HG02973 (cell line): Measurements from ENCODE around the gene PZP.
"Not testable (repeated sequence)": the region's sequence is repeated elsewhere in the genome, so short reads cannot be mapped to it uniquely, and the experiment has no call there.

ENCODE experiments used
- ATAC-seq: cut with Tn5 transposase; IDR thresholded peaks from one replicate; pipeline ENCODE4 v1.9.1; 2021; ENCODE audit warnings: moderate library complexity; ENCODE audit not compliant: unreplicated experiment

PZP gene

DNA sequence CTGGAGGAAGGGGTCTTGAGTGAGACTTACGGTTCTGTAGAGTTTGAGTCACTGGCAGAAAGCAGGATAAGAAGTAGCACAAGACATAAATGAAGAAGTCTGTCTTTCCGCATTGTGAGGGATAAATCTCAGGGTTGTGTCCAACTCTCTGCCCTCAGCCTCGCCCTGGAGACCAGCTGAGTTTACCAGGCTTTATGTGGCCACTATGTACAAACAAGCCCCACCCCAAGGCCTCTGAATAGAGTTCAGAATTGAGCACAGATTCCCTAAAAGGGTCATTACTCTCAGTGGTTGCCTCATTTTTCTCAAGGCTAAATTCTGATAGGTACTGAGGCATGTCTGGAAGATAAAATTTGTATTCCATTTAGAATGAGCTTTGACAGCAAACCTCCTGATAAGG, at the start of gene PZP:
Gene PZP, minus strand, starts transcription at position 167 of the 400 bp plus-strand sequence. Its CDS starts 54 bp downstream, at position 113.
- ATAC-seq: no peak

DNA sequence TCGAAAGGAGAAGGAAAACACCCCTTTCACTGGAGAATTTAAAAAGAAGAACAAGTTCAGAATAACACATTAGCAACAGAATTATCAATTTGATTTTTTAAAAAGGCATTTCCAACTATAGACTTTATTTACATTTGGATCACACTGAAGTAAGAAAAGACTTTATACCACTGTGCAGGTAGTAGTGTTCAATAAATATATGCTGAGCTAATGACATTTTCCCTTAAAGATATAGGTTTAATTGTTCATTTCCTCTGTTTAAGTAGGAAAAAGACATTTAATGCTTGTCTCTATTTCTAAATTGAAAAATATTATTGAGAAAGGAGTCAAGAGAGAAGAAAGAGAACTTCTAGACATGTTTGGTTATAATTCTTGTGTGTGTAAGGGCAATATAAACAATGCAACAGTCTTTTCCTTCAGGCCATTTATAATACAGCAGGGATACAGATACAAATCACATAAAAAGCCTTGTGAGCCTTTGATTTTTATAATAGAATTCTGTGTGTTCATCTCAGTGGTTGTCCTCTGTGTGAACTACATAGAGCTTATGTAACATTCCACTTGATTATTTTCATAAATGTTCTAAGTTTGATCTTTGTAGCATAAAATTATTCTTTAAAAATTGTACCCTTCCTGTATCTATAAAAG, 48.7 kb upstream of the PZP start:
- no peak for ATAC-seq

DNA sequence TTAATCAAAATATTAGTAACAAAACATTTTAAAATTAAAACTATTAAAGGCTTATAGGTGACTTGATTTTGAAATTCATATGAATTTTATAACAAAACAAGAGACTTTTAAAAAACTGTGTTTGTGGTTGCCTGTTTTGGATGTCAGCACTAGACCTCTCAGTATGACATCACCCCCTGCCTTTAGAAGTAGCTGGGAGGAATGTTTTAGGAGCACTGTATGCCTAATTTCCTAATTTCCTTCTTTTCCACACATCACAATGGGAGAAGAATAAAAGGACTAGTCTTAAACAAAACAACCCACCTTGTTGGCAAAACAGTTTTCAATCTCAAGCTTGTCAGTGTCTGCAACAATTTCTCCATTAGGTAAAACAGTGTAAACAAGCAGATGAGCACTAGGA, 48.1 kb upstream of the PZP start:
- ATAC-seq: no peak

DNA sequence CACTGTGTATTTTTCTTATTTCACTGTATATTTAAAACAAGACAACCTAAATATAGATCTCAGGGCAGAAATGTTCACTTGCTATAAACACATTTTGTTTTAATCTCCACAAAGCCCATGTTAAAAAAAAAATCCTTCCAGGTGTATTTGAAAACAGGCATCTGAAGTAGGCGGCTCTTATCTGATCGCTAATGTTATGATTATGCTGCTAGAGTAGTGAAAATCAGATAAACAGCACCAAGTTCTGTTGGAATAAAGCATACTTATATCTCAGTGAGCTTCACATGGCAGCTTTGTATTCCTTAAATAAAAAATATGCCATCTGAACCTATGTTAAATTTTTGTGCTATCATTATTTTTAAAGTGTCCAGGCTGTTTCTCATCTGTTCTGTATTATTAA, 47.6 kb upstream of the PZP start:
- no peak for ATAC-seq

DNA sequence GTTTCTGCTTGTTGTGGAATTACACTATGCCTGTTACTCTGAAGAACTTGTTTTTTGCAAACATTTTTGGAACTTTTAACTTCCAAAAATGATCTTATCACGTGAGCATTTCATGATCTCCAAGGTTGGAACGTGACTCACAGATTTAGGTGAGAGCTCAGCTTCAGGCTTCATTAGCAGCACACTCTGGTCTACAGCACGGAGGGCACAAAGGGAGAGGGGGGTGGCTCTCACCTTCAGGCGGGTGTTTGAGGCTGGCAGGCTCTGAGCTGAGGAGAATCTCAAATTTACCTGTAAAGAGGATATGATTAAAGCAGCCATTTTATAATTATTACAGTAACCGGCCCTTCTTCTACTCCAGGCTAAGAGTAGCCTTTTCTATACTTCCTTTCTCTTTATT, 45.3 kb upstream of the PZP start:
- ATAC-seq: no peak

DNA sequence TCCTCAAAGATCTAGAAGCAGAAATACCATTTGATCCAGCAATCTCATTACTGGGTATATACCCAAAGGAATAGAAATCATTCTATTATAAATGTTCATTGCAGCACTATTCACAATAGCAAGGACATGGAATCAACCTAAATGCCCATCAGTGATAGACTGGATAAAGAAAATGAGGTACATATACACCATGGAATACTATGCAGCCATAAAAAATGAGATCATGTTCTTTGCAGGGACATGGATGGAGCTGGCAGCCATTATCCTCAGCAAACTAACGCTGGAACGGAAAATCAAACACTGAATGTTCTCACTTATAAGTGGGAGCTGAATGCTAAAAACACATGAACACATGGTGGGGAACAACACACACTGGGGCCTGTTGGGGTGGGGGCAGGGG, 44.6 kb upstream of the PZP start:
- ATAC-seq: not testable (repeated sequence)

DNA sequence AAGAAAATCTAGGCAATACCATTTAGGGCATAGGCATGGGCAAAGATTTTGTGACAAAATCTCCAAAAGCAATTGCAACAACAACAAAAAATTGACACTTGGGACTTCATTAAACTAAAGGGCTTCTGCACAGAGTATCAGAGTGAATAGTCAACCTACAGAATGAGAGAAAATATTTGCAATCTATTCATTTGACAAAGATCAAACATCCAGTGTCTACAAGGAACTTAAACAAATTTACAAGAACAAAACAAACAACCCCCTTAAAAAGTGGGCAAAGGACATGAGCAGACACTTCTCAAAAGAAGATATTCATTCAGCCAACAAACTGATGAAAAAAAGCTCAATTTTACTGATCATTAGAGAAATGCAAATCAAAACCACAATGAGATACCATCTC, 44.1 kb upstream of the PZP start:
- no peak for ATAC-seq

DNA sequence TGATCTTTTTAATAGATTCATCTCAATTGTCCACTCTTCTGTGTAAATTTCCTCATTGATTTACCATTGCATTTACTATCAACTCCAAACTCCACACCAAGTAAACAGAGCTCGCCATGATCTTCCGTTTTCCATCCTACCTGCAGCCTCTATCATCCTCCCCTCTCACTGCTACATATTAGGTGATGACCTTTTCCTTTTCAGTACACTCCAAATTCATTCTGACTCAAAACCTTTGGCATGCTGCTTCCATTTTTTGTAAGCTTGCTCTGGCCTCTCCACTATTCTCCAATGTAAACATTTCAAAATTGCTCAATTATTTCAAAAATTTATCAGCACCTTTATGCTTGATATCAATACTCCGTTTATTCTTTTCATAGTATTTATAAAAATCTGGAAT, 40.2 kb upstream of the PZP start:
- no peak for ATAC-seq

DNA sequence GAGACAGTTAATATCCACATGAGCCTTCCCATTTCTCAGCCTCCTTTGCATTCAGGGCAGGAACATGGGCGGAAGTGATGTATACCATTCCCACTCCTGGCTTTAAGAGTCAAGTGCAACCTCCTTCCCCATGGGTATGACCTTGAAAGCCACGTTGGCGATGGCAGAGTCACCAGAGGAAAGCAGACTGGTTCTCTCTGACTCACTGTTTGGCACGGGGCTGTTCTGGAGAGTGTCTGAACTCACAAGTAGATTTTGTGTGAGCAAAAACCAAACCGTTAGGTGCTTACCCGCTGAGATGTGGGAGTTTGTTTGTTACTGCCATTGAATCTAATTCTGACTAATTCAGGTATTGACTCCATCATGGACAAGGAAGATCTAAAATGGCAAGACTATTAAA, 36.7 kb upstream of the PZP start:
- ATAC-seq: peak; percentile 79

DNA sequence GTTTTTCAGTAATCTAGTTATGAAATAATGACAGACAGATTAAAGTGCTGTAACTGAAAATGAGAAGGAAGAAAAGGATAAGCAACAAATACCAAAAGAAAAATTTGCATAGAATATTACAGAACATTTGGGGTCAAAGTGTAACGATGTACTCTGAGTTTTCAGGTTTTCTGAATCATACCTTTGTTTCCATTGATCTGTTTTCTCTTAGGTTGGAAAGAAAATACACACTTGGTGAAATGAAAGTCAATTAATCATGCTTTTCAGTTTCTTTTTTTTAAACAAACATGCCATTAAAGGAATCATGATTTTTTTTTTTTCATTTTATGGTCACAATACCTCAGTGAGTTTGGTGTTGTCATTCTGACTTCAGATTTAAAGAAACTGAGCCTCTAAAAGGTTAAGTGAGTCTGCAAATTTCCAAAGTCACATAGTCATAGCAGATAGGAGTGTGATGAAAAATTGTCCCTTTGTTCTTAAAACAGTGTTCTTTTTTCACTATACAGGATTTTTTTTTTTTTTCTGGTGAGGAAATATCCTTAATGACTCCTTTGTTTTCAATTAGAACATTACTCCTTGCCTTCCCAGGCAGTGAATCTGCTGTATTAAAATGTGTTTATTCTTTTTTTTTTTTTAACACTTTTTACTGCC, 35.9 kb upstream of the PZP start:
- no peak for ATAC-seq

DNA sequence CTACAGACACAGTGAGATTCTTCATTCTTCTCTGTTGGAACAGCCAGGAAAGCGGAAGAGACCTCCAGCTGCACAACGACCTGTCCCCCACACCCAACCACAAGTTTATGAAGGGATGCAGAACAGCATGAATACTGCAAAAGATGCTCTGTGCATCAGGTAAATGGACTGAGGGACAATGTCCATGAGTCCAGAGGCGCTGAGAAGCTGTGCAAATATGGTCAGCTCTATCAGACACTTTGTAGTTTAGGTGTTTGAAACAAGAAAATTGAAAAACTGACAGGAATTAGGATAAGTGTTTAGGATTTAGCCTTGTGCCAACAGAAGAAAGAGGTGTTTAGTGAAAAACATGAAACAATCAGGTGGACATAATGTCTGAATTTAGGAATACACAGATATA, 33.1 kb upstream of the PZP start:
- no peak for ATAC-seq

DNA sequence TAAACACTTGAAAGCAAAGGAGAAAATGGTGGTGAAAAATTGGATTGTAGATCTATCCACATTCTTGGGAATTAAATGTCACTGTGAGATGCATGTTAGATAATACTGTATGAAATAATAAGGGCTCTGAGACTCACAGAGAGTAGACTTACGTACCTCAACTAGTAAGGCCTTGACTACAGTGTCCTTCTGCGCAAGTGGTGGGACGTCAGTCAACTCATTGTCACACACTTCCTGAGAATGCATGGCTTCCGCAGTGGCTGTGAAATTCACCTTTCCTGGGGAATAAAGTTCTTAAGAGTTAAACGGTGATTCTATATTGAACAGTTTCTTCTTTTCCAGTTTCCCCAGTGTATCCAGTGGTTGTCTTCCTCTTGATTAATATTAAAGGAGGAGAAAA, 32.6 kb upstream of the PZP start:
- ATAC-seq: no peak

DNA sequence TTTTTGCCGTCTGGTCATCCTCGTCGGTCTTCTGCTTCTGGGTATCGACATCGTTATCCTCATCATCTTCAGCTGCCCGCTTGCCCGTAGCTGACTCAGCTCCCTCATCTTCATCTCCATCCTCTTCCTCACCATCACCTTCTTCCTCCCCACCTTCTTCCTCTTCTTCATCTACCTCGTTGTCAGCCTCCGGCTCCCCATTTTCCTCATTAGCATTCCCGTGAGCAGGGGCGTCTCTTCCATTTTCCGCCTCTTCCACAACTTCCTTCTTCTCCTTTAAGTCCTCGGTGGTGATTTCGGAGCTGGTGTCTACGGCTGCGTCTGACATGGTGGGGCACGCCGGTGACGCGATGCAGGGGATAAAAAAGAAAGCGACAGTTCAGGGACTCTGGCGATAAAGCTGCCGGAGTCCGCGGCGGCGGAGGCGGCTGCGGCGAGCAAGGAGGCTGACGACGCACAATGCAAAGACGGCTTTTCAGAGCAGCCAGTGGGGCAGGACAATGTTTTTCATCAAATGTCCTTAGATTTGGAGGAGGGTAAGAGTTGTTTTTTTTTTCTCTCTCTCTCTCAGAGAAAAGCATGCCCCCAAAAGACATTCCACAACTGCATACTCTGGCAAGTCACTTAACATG, 31.9 kb upstream of the PZP start:
- not testable (repeated sequence) for ATAC-seq

DNA sequence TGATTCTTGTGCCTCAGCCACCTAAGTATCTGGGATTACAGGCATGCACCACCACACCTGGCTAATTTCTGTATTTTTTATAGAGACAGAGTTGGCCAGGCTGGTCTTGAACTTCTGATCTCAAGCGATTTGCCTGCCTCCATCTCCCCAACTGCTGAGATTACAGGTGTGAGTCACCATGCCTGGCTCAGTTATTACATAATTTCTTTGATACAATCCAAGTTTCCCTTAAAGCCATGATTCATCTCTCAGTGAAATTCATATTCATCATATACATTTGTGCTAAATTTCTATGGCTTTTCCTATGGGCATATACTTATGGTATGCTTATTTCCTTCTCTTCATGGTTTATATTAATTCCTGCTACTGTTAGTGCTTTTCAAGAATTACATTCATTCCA, 29.1 kb upstream of the PZP start:
- ATAC-seq: no peak

DNA sequence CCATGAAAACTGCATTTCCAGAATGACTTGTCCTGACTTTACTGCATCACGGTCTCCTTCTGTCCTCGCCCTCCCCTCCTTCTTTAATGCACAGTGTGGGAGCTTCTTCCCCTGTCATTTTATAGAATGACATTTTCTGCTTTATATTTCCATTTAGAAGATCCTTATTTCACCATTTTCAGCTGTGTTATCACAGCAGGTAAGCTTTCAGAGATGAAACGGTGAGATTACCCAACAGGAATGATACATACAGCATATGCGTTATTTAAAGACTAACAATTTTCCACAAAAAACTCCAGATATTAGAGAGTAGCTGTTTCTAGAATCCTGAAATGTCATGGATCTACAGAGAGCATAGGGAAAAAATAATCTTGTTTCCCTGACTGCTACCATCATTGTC, 27.3 kb upstream of the PZP start:
- no peak for ATAC-seq

DNA sequence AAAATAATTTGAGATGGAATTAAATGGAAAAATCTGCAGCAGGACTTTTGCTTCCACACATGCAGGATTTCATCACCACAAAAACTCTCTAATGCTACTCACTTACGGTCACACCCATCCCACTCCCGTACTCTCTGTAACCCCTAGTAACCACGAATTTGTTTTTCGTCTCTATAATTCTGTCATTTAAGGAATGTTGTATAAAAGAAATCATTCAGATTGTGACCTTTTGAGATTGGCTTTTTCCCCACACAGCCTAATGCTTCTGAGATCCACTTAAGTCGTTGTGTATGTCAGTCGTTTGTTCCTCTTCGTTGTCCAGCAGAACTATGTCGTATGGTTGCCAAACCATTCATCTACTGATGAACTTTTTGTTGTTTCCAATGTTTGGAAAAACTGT, 19.8 kb upstream of the PZP start:
- ATAC-seq: no peak

DNA sequence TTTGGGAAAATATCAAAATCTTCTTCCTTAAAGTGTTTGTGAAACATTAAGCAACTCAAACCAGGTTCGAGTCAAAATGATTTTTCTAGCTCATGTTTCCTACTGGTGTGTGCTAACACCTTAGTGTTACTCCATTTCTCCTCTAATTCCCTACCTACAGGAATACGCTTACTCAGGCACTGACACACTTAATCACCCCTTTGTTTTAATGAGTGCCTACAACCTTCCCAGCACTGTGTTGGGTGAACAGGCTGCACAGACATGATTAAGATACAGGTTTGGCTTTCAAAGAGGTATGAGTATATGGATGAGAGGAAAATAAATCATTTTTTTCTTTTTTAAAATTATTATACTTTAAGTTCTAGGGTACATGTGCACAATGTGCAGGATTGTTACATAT, 15.6 kb upstream of the PZP start:
- ATAC-seq: no peak

DNA sequence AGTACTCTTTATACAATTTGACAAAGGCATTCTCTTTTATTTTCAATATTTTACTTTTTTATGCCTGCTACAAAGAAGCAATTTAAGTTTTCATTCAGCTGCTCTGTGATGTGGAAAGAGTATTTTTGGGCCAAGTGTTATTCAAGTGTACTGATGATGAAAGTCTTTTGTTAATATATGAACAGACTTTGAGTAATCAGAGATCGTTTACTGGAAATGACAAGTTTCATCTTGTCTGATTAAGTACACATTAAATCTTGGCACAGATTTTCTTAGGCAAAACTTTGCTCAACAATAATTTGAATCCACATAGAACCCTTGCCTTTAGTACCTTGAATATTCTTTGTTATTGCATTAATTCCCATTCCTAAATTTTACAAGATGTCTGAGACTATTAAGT, 13.3 kb upstream of the PZP start:
- no peak for ATAC-seq

DNA sequence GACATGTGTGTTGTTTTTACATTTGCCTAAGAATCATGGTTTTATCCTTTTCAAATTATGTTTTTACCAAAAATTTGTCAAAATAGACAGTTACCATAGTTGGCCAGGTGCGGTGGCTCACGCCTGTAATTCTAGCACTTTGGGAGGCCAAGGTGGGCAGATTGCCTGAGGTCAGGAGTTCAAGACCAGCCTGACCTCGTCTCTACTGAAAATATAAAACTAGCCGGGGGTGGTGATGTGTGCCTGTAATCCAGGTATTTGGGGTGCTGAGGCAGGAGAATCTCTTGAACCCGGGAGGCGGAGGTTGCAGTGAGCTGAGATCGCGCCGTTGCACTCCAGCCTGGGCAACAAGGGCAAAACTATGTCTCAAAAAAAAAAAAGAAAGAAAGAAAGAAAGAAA, 12.8 kb upstream of the PZP start:
- not testable (repeated sequence) for ATAC-seq

DNA sequence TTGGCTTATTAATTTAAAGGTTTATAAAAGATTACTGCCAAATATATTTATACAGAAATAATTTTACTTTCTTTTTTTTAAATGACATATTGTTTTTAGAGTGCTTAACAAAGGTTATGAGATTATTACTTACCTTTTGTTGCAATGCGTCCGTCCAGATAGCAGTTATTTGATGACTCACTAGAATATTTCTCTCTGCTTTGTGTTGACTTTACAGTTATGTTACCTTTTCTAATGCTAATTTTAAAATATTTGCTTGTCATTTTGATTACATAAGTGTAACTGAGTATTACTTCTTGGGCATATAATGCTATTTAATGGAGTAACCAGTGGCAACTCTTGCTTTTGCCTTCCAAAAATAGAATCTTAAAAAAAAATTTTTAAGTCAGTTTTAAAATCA, 6.3 kb upstream of the PZP start:
- ATAC-seq: no peak

DNA sequence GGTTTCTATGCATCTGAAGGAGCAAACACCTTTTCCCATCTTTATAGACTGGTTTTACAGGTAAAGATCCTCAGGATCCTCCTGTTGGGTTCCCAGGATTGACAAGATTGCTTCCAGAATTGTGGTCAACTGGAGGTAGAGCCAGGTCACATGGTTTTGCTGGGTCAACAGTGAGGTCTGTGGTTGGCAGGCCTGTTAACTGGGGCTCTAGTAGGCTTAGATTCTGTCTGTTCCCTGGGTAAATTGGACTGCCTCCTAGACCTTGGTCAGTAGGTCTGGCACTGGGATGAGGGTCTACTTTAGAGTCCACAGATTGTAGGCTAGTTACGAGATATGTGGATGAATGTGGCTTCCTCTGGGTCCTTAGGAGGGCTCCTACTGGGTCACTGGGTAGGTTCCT, 3.5 kb upstream of the PZP start:
- ATAC-seq: no peak

DNA sequence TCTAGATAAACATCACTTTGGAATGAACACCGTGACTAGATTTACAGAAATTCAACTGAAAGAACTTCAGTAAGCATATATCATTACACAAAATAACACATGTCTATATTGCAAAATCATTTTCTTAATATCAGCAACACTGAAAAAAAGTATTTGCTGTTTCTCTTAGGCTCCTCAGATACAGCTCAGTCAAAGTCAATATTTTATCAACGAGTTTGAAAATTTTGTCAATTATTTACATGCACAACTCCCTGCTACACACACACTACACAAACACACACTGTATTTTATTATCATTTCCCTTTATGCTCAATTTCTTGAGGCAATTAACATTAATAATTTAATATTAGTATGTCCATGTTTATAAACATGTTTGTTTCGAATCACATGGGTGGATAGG, 3.8 kb downstream of the PZP start:
- ATAC-seq: no peak

DNA sequence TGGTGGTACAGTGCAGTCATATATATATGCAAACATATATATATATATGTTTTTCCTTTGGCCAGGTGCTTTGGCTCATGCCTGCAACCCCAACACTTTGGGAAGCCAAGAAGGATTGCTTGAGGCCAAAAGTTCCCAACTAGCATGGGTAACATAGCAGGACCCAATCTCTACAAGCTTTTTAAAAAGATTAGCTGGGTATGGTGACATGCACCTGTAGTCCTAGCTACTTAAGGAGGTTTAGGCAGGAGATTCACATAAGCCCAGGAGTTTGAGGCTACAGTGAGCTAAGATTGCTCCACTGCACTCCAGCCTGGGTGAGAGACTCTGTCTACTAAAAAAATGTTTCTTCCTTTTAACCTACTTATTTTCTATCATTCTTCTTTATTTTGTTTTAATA, 10.2 kb downstream of the PZP start:
- no peak for ATAC-seq
